ENCODE measurements around the gene TTLL13.
"Not testable (repeated sequence)": the region's sequence is repeated elsewhere in the genome, so short reads cannot be mapped to it uniquely, and the experiment has no call there.

TTLL13 gene

DNA sequence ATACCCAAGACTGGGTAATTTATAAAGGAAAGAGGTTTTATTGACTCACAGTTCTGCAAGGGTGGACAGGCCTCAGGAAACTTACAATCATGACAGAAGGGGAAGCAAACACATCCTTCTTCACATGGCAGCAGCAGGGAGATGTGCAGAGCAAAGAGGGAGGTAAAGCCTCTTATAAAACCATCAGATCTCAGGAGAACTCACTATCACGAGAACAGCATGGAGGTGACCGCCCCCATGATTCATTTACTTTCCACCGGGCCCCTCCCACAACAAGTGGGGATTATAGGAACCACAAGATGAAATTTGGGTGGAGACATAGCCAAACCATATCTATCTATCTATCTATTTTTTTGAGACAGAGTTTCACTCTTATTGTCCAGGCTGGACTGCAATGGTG, 10.0 kb upstream of the TTLL13 start:
- DNase-seq (ENCODE audit: low spot score), result no peak

DNA sequence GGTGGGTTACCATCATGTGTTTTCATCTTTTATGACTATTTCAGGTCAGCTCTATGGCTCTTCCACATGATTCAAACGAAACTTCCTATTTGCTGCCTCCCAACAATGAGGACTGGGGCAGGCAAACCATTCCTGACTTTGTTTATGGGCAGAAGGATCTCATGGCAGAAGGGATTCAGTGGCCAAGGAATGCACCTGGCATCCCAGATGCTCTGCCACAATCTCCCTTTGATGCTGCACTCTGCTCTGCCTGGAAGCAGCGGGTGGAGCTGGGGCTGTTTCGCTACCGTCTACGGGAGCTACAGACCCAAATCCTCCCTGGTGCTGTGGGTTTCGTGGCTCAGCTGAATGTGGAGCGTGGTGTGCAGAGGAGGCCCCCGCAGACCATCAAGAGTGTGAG, 8.5 kb upstream of the TTLL13 start:
- DNase-seq (ENCODE audit: low spot score), result no peak

DNA sequence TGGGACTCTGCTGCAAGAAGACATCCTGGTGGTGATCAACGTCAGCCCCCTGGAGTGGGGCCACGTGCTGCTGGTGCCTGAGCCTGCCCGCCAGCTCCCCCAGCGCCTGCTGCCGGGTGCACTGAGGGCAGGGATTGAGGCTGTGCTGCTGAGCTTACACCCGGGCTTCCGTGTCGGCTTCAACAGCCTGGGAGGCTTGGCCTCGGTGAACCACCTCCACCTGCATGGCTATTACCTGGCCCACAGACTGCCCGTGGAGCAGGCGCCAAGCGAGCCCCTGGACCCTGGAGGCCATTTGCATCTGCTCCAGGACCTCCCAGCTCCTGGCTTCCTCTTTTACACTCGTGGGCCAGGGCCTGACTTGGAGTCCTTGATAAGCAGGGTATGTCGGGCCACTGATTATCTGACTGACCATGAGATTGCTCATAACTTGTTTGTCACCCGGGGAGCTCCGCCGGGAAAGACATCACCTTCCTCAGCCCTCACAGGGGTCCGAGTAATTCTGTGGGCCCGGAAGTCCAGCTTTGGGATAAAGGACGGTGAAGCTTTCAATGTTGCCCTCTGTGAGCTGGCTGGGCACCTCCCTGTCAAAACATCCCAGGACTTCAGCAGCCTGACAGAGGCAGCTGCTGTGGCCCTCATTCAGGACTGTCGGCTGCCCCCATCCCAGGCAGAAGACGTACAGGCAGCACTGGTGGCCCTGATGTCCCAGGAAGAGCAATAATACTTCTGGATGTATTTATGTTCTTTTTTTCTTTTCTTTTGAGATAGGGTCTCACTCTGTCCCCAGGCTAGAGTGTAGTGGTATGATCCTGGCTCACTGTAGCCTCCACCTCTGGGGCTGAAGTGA, 7.8 kb upstream of the TTLL13 start:
- DNase-seq (ENCODE audit: low spot score), result no peak

DNA sequence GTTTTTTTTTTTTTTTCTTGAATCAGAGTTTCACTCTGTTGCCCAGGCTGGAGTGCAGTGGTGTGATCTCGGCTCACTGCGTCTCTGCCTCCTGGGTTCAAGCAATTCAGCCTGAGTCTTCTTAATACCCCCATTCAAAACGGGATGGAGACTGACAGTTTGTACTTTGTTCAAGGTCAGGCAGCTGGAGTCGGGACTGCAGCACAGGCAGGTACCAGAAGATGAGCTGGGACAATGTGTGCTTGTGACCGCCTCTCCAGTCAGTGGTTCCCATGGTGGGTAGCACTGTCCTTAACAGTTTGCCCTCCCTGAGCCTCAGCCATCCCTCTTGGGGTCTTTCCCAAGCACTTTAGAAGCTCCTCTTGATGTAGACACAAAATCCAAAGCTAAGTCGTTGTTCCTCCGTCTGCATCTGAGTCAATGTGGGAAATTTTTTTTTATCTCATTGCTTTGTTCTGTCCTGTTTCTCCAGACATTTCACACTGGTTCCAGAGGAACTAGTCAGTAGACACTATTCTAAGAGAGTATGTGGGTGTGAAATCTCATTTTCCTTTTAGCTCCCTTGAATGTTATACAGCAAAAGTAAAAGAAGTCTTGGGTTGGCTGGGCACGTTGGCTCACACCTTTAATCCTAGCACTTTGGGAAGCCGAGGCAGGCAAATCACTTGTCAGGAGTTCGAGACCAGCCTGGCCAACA, 5.3 kb upstream of the TTLL13 start:
- no peak for DNase-seq (ENCODE audit: low spot score)

DNA sequence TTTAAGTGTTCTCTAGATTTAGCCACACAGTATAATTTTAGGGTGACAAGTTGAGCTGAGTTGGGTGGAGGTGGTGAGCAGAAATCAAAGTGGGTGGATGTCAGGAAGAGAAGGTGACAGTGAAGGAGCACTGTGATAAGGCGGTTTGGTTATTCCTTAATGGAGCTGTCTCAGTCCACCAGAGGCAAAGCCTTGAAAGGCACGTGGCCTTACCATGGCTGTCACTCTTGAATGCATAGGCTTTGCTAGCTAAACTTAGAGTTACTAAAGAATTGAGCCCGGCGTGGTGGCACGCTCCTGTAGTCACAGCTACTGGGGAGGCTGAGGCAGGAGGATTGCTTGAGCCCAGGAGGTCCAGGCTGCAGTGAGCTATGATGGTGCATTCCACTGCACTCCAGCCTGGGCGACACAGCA, 560 bp upstream of the TTLL13 start:
- no peak for DNase-seq (ENCODE audit: low spot score)

DNA sequence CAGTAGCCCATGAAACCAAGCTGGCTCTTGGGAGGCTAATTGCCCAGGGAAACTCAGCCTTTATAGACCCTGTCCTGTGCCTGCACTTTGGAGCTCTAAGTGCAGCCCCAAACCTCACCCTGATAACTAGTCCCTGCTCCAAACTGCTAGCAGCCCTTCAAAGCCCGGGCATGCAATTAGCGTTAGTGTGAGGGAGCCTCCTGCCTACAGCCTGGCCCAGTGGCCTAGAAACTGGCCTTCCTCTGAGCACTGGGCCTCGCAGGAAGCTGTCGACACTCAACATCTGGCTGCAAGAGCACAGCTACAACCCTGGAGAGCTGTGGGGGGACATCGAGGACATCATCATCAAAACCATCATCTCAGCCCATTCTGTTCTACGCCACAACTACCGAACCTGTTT, 8.4 kb downstream of the TTLL13 start:
- DNase-seq (ENCODE audit: low spot score), result no peak

DNA sequence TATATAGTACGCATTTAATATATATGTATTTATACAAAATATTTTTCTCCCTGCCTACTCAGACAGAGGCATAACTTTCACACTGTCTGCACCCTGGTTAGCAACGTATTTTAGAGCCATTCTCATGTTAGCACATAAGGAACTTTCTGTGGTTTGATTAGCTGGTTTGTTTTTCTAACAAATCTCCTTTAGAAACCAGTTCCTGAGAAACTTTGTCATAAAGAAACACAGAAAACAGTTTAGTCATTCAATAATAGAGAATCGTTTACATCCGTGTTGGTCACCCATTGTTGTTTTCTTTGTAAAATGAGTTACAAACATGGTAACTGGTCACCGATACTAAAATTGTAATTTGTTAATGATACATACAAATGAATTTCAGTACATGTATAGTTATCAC, 10.2 kb downstream of the TTLL13 start:
- DNase-seq (ENCODE audit: low spot score), result no peak

DNA sequence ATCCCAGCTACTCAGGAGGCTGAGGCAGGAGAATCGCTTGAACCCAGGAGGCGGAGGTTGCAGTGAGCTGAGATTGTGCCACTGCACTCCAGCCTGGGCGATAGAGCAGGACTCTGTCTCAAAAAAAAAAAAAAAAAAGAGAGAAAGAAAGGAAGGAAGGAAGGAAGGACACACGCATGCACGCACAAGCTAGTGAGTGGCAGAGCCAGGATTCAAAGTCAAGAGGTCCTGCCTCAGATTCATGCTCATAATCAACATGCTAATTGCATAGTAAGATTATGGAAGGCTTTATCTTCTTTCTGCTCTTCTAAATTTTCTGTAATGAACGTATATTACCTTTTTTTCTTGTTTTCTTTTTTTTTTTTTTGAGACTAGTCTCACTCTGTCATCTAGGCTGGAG, 11.4 kb downstream of the TTLL13 start:
- not testable (repeated sequence) for DNase-seq (ENCODE audit: low spot score)

DNA sequence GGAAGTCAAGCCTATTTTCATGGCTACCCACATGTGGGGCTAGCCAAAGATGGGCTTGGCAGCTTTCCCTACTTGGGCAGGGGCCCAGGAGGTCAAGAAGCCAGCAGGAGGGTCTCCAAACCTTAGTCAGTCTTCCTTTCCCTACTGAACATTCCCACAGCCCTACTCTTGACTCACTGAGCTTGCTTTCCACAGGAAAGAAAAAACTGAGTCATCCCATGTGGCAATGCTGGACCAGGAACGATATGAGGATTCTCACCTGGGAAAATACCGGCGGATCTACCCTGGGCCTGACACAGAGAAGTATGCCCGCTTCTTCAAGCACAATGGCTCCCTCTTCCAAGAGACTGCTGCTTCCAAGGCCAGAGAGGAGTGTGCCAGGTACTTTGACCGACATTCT, 12.5 kb downstream of the TTLL13 start:
- no peak for DNase-seq (ENCODE audit: low spot score)

DNA sequence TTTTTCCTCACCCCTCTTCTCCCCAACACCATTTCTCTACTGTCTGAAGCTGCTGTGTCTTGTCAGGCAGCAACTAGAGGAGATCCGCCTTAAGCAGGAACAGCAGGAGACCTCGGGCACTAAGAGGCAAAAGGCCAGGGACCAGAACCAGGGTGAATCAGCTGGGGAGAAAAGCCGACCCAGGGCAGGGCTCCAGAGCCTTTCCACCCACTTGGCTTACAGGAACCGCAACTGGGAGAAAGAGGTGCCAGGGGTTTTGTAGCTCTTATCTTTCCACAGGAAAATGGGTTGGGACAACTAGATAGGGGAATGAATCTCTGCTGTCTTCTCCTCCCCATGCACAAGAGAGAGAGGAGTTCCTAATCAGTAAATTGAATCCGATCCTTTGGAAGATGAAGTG, 13.1 kb downstream of the TTLL13 start:
- no peak for DNase-seq (ENCODE audit: low spot score)

DNA sequence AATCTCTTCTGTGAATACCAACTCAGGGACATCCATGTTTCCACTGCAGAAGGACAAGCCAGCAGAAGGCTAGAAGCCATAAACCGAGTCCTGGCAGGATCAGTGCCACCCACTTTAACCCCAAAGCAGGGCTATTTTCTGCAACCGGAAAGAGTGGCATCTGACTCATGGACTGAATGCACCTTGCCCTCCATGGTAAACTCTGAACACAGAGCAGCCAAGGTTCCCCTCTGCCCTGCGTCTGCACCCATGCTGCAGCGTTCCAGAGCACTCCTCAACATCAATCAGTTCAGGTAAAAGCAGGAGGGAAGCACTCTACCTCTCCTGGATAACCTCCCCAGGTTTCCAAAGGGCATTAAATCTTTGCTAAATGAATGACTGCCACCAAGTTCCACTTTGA, 15.3 kb downstream of the TTLL13 start:
- peak; percentile 77 for DNase-seq (ENCODE audit: low spot score)

DNA sequence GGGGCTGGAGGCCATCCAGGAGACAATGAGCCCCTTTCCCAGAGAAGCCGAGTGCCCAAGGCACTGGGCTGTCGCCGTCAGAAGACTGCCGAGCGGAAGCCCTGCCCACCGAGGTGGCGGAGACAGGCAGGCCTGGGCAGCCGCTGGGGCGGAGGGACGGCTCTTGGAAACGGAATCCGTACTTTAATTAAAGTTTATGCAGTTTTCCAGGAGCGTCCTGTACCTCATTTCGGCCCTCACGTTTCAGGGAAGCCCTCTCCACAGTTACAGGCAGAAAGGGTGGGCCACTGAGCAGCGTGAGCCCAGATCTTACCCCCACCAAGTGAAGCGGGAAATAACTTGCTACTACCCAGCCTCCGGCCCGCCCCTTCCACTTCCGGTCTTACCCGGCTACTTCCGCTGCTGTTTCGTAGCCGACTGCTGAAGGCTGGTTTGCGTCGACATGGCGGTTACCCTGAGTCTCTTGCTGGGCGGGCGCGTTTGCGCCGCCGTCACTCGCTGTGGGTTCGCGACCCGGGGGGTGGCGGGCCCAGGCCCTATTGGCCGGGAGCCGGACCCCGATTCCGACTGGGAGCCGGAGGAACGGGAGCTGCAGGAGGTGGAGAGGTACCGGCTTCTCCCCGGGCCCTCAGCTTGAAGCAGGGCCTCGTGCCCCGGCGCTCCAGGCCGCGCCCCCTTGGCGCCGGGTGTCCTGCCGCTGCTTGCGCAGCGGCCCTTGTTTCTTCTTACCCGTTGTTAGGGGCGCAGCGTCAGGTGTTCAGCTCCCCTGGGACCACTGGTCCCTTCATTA, 16.1 kb downstream of the TTLL13 start, which contains the start of gene NGRN:
Gene NGRN (plus strand): TSS at position 402 of the 790 bp plus-strand sequence. CDS start 41 bp downstream, at position 443.
- peak; percentile 92 for DNase-seq (ENCODE audit: low spot score)

DNA sequence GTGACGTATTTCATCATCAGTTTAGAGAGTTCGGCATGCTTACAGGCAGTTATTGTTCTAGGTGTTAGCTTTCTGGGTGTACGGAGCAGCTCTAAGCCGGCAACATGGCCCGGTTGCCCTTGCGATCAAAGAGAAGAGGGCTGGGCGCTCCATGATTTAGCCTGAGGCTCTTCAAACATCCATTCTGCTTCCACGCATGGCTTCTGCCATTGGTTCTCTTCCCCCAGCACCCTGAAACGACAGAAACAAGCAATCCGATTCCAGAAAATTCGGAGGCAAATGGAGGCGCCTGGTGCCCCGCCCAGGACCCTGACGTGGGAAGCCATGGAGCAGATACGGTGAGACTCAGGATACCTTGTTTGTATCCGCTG, 16.7 kb downstream of the TTLL13 start:
- DNase-seq (ENCODE audit: low spot score), result peak; percentile 35

DNA sequence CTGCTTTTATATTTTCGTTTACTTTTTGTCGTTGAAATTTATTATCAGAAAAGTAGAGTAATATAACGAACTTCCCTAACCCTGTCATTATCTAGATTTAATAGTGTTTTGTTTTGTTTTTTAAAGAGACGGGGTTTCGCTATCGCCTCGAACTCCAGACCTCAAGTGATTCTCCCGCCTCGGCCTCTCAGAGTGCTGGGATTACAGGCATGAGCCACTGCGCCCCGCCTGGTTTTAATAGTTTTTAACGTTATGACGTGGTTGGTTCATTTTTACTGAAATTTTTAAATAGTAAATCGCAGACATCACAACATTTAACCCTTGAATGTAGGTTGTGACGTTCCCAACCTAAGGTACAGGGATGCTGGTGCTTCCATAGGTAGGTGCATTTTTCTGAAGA, 17.1 kb downstream of the TTLL13 start:
- DNase-seq (ENCODE audit: low spot score), result no peak

DNA sequence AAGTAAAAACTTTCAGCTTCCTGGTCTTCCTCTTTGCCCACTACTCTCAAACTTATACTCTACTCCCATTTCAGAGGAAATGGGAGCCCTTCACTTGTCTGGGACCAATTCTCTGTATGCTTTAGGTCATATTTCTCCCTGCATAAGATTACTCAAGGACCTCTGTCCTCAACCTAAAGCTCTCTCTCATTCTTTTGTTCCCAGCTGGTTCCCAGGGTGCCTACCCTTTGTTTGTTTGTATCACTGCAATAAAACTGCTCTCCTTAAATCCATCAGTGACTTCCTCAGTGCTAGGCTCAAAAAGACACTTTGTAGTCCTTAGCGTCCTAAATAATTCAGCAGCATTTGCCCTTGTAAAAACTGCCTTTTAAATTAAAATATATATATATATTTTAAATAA, 19.1 kb downstream of the TTLL13 start:
- no peak for DNase-seq (ENCODE audit: low spot score)

DNA sequence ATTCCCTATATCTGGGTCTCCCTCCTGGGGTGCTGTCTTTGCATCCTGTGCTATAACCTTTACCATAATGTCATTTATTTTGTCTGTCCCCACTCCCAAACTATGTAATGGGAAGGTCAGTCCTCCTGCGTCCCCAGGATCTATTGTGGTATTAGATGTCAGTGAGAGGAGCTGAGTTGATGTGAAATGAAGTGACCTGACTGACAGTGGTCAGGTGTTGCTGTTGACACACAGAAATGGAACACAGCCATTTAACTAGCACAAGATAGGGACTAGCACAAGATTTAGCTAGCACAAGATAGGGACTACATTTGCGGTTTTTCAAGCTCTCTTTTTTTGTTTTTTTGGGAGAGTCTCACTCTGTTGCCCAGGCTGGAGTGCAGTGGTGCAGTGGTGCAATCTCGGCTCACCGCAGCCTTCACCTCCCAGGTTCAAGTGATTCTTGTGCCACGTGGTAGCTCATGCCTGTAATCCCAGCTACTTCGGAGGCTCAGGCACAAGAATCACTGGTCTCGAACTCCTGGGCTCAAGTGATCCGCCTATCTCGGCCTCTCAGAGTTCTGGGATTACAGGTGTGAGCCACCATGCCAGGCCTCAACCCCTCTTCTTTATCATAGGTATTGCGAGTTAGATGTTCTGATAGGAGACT, 21.3 kb downstream of the TTLL13 start:
- no peak for DNase-seq (ENCODE audit: low spot score)

DNA sequence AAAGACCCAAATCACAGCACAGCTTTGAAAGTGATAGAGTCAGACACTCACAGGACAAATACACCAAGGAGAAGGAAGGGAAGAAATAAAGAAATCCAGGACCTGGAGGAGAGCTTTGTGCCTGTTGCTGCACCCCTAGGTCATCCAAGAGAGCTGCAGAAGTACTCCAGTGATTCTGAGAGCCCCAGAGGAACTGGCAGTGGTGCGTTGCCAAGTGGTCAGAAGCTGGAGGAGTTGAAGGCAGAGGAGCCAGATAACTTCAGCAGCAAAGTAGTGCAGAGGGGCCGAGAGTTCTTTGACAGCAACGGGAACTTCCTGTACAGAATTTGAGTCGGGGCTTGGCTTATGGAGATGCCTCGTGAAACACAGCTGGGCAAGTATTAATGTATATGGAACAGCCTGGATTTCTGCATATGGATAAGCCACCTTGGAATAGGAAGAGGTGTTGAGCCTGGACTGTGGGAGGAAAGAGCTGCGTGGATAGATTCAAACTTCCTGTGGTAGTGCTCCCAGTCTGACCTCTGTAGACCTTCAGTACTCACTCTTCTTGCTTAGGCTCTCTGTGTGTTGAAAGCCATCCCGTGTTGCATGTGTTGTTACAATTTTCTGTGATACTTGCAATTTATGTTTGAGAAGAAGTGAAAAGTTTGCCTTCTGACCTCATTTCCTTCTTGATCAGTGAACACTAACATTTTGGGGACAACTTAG, 22.3 kb downstream of the TTLL13 start:
- no peak for DNase-seq (ENCODE audit: low spot score)

DNA sequence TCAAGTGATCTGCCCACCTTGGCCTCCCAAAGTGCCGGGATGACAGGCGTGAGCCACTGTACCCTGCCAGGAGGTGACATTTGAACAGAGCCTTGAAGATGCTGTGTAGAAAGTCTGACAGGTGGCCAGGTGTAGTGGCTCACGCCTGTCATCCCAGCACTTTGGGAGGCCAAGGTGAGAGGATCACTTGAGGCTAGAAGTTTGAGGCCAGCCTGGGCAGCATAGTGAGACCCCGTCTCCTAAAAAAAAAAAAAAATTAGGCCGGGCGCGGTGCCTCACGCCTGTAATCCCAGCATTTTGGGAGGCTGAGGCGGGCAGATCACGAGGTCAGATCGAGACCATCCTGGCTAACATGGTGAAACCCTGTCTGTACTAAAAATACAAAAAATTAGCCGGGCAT, 29.1 kb downstream of the TTLL13 start:
- not testable (repeated sequence) for DNase-seq (ENCODE audit: low spot score)

DNA sequence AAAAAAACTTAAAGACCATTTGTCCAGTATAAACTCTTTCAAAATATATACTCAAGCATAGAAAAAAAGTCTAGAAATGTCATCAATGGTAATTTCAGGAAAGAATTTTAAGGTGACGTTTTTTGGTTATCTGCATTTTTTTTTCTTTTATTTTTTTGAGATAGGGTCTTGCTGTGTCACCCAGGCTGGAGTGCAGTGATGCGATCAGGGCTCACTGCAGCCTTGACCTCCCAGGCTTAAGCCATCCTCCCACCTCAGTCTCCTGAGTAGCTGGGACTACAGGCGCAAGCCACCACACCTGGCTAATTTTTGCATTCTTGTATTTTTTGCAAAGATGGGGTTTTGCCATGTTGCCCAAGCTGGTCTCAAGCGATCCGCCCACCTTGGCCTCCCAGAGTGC, 31.4 kb downstream of the TTLL13 start:
- not testable (repeated sequence) for DNase-seq (ENCODE audit: low spot score)

DNA sequence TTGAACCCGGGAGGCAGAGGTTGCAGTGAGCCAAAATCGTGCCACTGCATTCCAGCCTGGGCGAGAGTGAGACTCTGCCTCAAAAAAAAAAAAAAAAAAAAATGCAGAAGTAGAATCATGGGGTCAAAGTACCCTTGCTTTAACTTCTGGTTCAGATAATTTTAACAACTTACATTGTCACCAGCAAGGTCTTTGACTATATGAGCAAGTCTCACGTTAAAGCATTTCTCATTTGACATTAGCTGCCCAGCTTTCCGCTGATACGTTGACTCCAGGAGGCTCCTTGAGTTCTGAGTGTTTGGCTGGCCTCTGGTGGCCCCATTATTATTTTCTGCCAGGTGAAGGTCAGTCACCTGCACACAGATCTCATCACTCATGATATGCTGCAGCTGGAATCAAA, 32.3 kb downstream of the TTLL13 start:
- not testable (repeated sequence) for DNase-seq (ENCODE audit: low spot score)

DNA sequence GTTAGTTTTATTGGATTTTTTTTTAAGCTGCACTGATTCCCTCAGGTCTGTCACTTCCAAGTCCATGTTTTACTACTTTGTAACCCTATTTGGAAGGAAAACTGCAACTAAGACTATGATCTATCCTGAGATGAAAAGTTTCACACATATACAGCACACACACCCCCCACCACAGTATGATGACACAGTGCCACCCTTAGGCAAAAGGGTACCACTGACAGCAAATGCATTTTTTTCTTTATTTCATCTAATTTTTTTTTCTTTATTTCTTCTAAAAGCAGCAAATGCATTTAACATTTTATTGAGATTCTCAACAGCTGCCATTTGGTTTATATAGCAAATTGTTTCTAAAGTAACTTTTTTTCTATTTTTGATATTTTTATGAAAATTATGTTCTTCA, 37.3 kb downstream of the TTLL13 start:
- no peak for DNase-seq (ENCODE audit: low spot score)

DNA sequence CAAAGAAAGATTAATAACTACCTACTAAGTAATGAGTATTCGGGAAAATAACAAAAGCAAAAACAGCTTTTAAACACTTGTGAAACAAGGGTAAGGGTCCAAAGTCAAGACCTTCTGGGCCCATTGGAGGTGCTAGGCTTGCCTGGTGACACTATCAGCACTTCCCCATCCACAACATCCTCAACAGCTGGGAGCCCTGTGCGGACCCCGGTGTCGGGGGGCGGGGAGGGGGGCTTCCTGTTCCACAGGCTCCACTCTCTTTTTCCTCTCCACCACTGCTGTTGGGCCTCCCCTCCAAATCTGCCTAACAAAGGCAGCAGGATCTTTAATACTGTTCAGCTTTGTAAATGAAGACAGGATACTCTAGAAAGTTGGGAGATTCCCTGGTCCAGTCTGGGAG, 37.7 kb downstream of the TTLL13 start:
- DNase-seq (ENCODE audit: low spot score), result no peak

Measured in LoVo (cell line).